Thoracic aorta (tissue), 2 donors: ENCODE data around the gene ALS2CL. TPM values are rescaled to one million over a fixed set of nuclear protein-coding genes. Genes with fewer than 3 reads are reported as not detected.

Source experiments
- ATAC-seq: fragments of 150-250 bp; one replicate; pipeline ENCODE4 v1.8.0; 2017; ENCODE audit warnings: low read depth; ENCODE audit not compliant: insufficient number of reproducible peaks, low FRiP score
- DNase-seq: peaks from one replicate; pipeline ENCODE4 v3.0.0-alpha.2; 2020; ENCODE audit warnings: low spot score
- H3K27ac ChIP-seq, 2 donors: fragments of 200-600 bp; sonication (generic); 1 replicate in 1 of 2; 2 replicates in 1 of 2; pipeline ENCODE4 v1.5.1; 2016; ENCODE audit warnings: mild to moderate bottlenecking in 2 of 2, moderate library complexity in 2 of 2
- H3K27me3 ChIP-seq: fragments of 200-600 bp; sonication (generic); replicated peaks from 2 replicates; pipeline ENCODE4 v1.6.0; 2016; ENCODE audit warnings: mild to moderate bottlenecking; ENCODE audit not compliant: insufficient read depth
- H3K36me3 ChIP-seq: fragments of 200-600 bp; sonication (generic); one replicate; pipeline ENCODE4 v1.5.1; 2016
- H3K4me1 ChIP-seq, 2 donors: fragments of 200-600 bp; sonication (generic); 1 replicate in 1 of 2; 2 replicates in 1 of 2; pipeline versions ENCODE4 v1.5.1 to v1.6.0; 2016; ENCODE audit warnings: low read depth in 2 of 2, mild to moderate bottlenecking in 1 of 2; ENCODE audit not compliant: control insufficient read depth in 1 of 2
- H3K4me3 ChIP-seq: fragments of 200-600 bp; sonication (generic); 2 replicates; pipeline ENCODE4 v1.5.1; 2016; ENCODE audit warnings: mild to moderate bottlenecking
- H3K9me3 ChIP-seq: fragments of 200-600 bp; sonication (generic); 2 replicates; pipeline ENCODE4 v1.5.1; 2016
- CTCF ChIP-seq: fragments of 200-600 bp; sonication (generic); IDR thresholded peaks from one replicate; pipeline ENCODE4 v1.5.1; 2019; ENCODE audit warnings: antibody characterized with exemption
- total RNA-seq, 2 donors: library from RNA; depleted of rRNA; stranded (reverse); fragments of >200 nt; gene quantifications; one replicate each; pipeline versions ENCODE4 v1.1.0 to v1.2.3, GENCODE V29; 2016

ALS2CL gene
- total RNA-seq, 2 donors from 2014 or later, result 25.2 to 41.7 TPM

DNA sequence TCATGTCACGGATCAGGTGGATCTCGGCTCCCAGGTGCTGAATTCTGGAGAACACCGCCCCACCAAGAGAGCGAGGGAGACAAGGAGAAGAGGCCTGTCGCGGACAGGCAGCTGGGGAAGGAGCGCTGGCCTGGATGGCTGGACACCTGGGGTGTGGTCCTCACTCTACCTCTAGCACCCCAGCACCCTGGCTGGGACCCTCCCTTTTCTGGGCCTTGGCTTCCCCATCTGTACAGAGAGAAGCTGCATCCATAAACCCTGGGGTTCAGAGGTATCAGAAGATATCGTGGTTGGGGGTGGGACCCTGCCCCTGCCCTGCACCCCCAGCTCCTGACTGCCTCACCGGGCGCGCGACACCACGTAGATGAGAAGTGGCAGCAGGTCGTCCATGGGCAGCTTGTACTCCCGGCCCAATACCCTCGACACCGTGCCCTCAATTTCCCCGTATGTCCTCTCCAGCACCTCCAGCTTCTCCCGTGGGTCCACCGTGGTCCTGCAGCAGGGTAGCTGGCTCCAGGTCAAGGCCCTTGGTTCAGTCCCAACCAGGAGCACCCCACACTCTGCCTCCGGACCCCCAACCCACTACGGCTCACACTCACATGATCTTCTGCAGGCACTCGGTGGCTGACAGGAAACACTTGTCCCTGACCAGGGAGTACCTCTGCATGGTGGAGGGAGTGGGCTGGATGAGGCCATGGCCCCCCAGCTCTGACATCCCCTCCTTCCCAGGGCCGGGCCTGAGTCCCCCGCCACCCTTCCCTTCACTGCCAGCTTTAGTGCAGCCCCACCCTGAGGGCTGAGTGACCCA is 21.7 kb downstream of the ALS2CL start:
- ATAC-seq (no peak), DNase-seq (no peak)
- no peak for TF ChIP-seq CTCF
- Histone ChIP-seq H3K4me1 (no peaks in the 10 kb centered on the region), H3K27me3 (no peaks in the 10 kb centered on the region), H3K4me3 (no peak overlapping the region), H3K36me3 (no peaks in the 10 kb centered on the region), H3K27ac (no peak overlapping the region), H3K9me3 (no peaks in the 10 kb centered on the region)

DNA sequence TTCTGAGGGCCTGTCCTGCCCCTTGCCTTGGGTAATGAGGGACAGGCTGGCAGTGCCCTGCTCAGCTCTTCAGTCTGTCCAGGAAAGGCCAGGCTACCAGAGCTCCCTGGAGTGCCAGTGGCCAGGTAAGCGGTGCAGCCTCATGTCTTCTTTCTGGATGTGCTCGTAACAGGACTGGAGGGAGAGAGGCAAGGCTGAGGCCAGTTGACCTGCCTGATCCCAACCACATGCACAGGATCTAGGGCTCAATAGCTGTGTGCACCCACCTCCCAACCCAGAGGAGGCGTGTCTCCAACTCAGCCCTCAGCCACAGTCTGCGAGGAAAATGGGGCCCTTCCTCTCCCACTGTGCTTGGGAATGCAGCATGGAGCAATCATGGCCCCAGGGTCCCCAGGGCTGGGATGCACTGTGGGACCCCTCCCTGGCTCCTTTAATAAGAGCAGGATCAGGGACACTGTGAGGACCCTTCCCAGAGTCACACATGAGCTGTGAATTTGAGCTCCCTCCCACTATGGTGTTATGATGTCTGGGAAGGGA is 22.5 kb downstream of the ALS2CL start:
- H3K9me3 ChIP-seq, result no peaks in the 10 kb centered on the region
- H3K4me1 ChIP-seq, result peaks cover 0 to 4% of the 10 kb centered on the region in 2 donors
- no peaks in the 10 kb centered on the region for H3K27me3 ChIP-seq
- H3K27ac ChIP-seq, result no peak overlapping the region
- ATAC-seq (no peak), DNase-seq (no peak)
- TF ChIP-seq CTCF, result no peak
- H3K36me3 ChIP-seq, result no peaks in the 10 kb centered on the region
- no peak overlapping the region for H3K4me3 ChIP-seq

DNA sequence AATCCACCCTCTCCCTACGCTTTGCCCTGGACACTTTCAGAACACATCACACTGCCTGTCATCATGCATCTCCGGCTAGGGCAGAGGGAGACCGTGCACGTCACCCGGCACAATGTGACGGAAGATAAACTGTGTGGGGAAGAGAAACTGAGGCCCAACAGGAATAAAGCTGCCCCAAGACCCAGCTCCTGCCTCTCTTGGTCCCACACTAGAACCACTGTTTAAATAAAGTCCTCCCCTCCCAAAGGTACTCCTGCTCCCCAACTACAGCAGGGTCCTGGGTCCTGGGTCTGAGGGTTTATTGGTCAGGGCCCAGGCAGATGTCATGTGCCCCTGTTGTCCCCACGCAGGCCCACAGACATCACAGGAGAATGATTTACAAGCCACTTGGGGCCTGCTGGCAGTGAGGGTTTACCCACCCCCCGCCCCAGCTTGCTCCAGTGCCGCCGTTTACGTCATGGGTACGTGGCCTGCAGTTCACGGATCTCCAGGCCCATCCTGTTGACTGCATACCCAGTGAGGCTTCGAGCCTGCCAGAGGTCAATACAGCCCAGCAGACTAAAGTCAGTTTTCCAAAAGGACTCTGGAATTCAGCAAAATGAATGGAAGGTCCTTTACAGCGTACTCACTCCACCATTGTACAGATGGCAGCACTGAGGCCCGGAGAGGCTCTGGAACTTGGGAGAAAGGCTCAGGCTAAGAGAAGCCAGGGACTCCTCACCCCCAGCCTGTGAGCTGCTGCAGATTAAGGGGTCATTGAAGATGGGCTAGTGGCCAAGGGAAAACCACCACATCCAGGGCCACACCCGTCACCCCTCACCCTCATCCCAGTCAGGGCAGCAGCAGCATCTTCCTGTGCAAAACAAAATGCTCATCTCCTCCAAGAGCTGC is 23.2 kb downstream of the ALS2CL start:
- Histone ChIP-seq H3K36me3 (no peaks in the 10 kb centered on the region), H3K9me3 (no peaks in the 10 kb centered on the region), H3K27me3 (no peaks in the 10 kb centered on the region), H3K27ac (no peak overlapping the region), H3K4me1 (peaks cover 0 to 4% of the 10 kb centered on the region in 2 donors), H3K4me3 (no peak overlapping the region)
- DNase-seq, result no peak
- no peak for ATAC-seq
- no peak for TF ChIP-seq CTCF

- ATAC-seq (no peak), DNase-seq (no peak)
- H3K4me1 ChIP-seq, result peaks cover 0 to 4% of the 10 kb centered on the region in 2 donors
- H3K4me3 ChIP-seq, result no peak overlapping the region
- no peaks in the 10 kb centered on the region for H3K27me3 ChIP-seq
- no peak overlapping the region for H3K27ac ChIP-seq
- no peak for TF ChIP-seq CTCF
- no peaks in the 10 kb centered on the region for H3K36me3 ChIP-seq
- H3K9me3 ChIP-seq, result no peaks in the 10 kb centered on the region
Observed at GRCh38 chr3:46669191-46669999, 24.1 kb downstream of the ALS2CL start.
